ENCODE measurements around the gene HOXB7.

HOXB7 gene

DNA sequence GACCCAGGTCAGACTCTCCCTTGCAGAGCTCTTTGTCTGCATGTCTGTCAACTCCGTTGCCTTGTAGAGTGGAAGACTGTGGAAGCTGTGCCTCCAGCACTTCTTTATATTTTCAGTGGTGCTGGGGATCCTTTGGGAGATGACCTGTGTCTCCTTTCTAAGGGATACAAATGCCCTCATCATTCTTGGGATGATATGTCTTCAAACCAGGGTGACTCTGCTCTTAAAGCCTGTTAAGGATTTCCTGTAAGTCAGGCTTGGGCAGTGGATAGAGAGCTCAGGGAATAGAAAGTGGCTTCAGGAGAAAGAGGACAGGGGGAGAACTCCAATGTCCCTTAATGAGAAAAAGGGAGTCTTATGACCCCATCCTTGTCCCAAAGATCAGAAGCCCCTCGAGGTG lies 22.3 kb downstream of the HOXB7 start:
- Histone ChIP-seq H3K4me3 (ENCODE audit: insufficient read depth, low read depth, low read length, poor library complexity, severe bottlenecking) (no peak overlapping the region), H3K27me3 (replicated peaks; ENCODE audit: control insufficient read depth, insufficient read depth, low read length, poor library complexity, severe bottlenecking) (peaks cover 23% of the 10 kb centered on the region), H3K9me3 (ENCODE audit: control insufficient read depth, low read length) (no peaks in the 10 kb centered on the region), H3K4me1 (ENCODE audit: control insufficient read depth, insufficient read depth, low read length, poor library complexity, severe bottlenecking) (peaks cover 33% of the 10 kb centered on the region), H3K36me3 (ENCODE audit: control insufficient read depth, insufficient read depth, low read length) (no peaks in the 10 kb centered on the region), H3K27ac (ENCODE audit: insufficient read depth, low read length, poor library complexity, severe bottlenecking) (no peak overlapping the region)
- DNase-seq = no peak

DNA sequence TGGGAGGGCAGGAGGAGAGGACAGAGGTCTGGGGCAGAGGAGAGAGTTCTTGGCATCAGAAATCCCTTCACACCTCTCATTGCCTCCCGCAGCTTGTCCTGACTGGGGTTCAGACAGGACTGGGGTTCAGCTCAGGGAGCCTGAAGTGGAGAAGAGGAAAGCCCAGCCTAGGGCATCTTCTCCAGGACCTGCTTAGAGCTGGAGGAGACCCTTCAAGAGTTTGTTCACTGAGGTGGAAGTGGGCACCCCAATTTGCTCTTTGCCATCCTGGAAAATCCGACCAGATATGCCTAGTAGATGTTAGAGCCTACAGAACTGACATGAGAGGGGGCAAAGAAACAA lies 22.8 kb downstream of the HOXB7 start:
- Histone ChIP-seq H3K27ac (ENCODE audit: insufficient read depth, low read length, poor library complexity, severe bottlenecking) (no peak overlapping the region), H3K4me3 (ENCODE audit: insufficient read depth, low read depth, low read length, poor library complexity, severe bottlenecking) (no peak overlapping the region), H3K4me1 (ENCODE audit: control insufficient read depth, insufficient read depth, low read length, poor library complexity, severe bottlenecking) (peaks cover 28% of the 10 kb centered on the region), H3K9me3 (ENCODE audit: control insufficient read depth, low read length) (no peaks in the 10 kb centered on the region), H3K27me3 (replicated peaks; ENCODE audit: control insufficient read depth, insufficient read depth, low read length, poor library complexity, severe bottlenecking) (peaks cover 19% of the 10 kb centered on the region), H3K36me3 (ENCODE audit: control insufficient read depth, insufficient read depth, low read length) (no peaks in the 10 kb centered on the region)
- DNase-seq = no peak

DNA sequence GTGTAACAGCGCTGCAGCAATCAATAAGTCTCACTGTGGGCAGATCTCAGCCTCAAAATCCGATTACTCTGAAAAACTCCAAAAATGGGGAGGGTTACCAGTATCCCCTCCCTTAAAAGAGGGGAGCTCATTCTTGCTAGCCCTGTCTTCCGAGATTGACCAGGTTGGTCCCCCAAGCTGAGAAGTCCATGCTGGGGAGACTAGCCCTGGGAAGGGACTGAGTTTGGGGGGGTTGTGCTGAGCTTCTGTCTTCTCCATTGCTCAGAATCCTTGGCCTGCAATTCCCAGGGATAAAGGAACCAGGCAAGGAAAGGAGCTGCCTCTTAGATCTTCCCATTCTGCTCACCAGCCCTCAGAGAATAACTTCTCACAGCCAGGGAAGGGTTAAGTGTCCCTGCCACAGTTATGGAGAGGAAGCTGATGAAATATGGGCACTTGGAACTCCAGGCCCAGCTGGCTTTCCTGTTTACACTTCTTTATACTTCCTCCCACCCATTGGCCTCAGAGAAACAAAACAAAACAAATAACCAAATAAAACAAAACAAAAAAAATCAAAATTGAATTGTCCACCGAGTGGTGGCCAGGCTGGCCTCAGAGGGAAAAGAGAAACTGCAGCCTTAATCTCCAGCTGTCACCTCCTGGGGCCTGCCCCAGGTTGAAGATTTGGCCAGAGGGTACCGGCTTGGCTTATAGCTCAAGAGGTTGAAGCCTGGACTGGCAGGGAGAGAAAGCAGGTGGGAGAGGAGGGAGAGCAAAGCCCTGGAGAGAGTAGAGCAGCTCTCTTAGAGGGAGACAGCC lies 23.3 kb downstream of the HOXB7 start:
- H3K27ac ChIP-seq (ENCODE audit: insufficient read depth, low read length, poor library complexity, severe bottlenecking) = no peak overlapping the region

DNA sequence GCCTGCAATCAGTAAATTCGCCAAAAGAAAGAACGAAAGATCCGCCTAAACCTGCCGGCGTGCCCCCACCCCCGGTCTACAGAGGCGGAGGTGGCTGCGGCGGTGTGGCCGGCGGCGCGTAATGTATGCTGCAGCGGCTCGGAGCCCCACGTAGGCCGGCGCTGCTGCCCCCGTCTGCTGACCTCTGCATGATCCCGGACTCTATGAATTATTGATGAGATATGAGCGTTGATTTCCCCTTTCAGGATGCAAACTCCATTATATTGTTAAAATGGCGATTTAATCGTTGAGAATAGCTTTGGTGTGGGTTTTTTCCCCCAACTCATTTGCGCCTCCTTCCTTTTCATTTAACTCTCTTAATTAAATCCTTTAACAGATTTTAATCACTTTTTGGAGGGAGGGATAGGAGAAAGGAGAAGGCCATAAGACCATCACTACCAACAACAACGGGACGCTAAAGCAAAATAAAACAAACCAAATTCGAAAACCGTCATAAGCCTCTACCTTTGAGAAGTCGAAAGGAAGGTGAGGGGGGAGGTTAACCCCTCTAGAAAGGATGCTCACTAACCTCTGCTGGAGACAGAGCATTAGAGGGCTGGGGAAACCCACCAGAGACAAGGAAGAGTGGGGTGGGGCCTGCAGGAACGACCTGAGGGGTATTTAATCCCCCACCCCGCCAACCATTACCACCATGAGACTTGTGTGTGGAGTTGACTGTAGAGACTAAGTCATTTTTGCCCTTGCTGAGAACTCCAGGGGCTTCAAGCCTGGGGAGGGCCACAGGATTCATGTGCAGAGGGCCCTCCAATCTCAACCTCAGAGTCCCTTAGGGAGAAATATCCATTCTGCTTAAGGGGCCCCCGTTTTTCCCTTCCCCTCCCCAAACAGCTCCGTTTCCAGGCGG lies 24.2 kb downstream of the HOXB7 start:
- peak overlapping the region; percentile 64 for H3K4me3 ChIP-seq (ENCODE audit: insufficient read depth, low read depth, low read length, poor library complexity, severe bottlenecking)
- no peaks in the 10 kb centered on the region for H3K36me3 ChIP-seq (ENCODE audit: control insufficient read depth, insufficient read depth, low read length)
- peaks cover 17% of the 10 kb centered on the region for H3K4me1 ChIP-seq (ENCODE audit: control insufficient read depth, insufficient read depth, low read length, poor library complexity, severe bottlenecking)
- no peak for DNase-seq
- no peak overlapping the region for H3K27ac ChIP-seq (ENCODE audit: insufficient read depth, low read length, poor library complexity, severe bottlenecking)
- H3K9me3 ChIP-seq (ENCODE audit: control insufficient read depth, low read length) = no peaks in the 10 kb centered on the region
- H3K27me3 ChIP-seq (replicated peaks; ENCODE audit: control insufficient read depth, insufficient read depth, low read length, poor library complexity, severe bottlenecking) = peaks cover 16% of the 10 kb centered on the region

More for the DNA sequence above, 23.3 kb downstream of the HOXB7 start:
- Histone ChIP-seq H3K27me3 (replicated peaks; ENCODE audit: control insufficient read depth, insufficient read depth, low read length, poor library complexity, severe bottlenecking) (peaks cover 15% of the 10 kb centered on the region), H3K4me1 (ENCODE audit: control insufficient read depth, insufficient read depth, low read length, poor library complexity, severe bottlenecking) (peaks cover 22% of the 10 kb centered on the region), H3K36me3 (ENCODE audit: control insufficient read depth, insufficient read depth, low read length) (no peaks in the 10 kb centered on the region), H3K9me3 (ENCODE audit: control insufficient read depth, low read length) (no peaks in the 10 kb centered on the region), H3K4me3 (ENCODE audit: insufficient read depth, low read depth, low read length, poor library complexity, severe bottlenecking) (no peak overlapping the region)
- DNase-seq = no peak

DNA sequence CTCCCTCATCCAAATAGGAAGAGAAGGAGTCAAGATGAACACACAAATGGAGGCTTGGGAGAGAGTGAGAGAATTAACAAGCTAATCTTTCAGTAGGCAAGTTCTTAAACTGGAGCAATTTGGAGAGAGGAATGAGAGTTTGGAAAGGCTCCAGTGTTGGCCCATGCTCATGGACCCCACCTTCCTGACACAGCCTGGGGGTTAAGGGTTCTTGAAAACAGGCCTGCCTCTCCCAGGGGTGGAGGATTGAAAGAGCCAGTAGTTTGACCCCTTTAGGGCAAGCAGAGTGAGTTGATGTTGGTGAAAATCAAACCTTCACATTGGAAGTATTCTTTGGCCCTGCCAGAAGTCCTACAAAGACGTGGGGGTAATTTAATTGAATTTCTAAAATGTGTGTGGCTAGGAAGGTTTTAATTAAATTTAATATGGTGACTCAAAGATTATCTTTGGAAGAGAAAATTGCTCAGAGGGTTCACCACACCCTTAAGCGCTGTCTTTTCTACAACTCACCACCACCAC lies 26.5 kb downstream of the HOXB7 start:
- Histone ChIP-seq H3K27me3 (replicated peaks; ENCODE audit: control insufficient read depth, insufficient read depth, low read length, poor library complexity, severe bottlenecking) (peaks cover 32% of the 10 kb centered on the region), H3K27ac (ENCODE audit: insufficient read depth, low read length, poor library complexity, severe bottlenecking) (no peak overlapping the region), H3K4me3 (ENCODE audit: insufficient read depth, low read depth, low read length, poor library complexity, severe bottlenecking) (no peak overlapping the region), H3K9me3 (ENCODE audit: control insufficient read depth, low read length) (no peaks in the 10 kb centered on the region), H3K4me1 (ENCODE audit: control insufficient read depth, insufficient read depth, low read length, poor library complexity, severe bottlenecking) (peaks cover 19% of the 10 kb centered on the region), H3K36me3 (ENCODE audit: control insufficient read depth, insufficient read depth, low read length) (no peaks in the 10 kb centered on the region)
- DNase-seq = no peak

DNA sequence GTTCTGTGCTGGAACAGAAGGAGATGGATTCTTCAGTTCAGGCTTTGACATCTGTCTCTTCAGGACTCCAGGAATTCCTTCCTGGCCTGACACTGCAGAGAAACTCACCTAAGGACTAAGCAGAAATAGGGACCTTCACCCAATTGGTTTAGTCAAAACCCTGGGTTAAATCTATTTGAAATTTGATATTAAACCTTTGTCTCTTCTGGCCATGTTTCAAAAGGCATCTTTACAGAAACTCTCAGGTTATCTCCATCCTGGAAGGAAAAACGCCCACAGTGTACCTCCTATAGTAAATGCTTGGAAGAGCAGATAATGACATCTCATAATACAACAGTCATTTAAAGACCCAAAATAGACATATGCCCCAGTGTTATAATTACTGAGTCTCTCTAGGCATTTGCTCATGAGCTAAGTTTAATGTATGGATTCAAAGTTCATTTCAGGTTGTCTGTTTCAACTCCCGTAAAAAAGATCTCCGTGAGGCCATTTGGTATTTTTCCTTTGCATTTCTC lies 27.1 kb downstream of the HOXB7 start:
- no peaks in the 10 kb centered on the region for H3K36me3 ChIP-seq (ENCODE audit: control insufficient read depth, insufficient read depth, low read length)
- H3K27me3 ChIP-seq (replicated peaks; ENCODE audit: control insufficient read depth, insufficient read depth, low read length, poor library complexity, severe bottlenecking) = peaks cover 32% of the 10 kb centered on the region
- H3K27ac ChIP-seq (ENCODE audit: insufficient read depth, low read length, poor library complexity, severe bottlenecking) = no peak overlapping the region
- H3K4me3 ChIP-seq (ENCODE audit: insufficient read depth, low read depth, low read length, poor library complexity, severe bottlenecking) = no peak overlapping the region
- no peaks in the 10 kb centered on the region for H3K9me3 ChIP-seq (ENCODE audit: control insufficient read depth, low read length)
- no peak for DNase-seq
- peaks cover 24% of the 10 kb centered on the region for H3K4me1 ChIP-seq (ENCODE audit: control insufficient read depth, insufficient read depth, low read length, poor library complexity, severe bottlenecking)

DNA sequence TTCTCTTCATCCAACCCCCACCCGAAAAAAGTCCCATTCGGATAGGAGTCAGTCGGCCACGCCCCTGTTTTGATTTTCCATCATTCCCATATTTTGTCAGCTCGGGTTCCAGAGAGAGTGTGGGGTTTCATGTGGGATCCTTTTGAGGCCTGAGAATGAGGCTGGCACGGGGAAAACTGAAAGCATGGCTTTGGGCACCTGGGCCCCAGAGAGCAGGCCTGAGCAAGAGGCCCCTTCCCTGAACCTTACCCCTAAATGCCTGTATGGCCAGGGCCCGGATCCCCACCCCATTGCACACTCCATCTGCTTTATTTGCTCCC lies 28.1 kb downstream of the HOXB7 start:
- Histone ChIP-seq H3K4me3 (ENCODE audit: insufficient read depth, low read depth, low read length, poor library complexity, severe bottlenecking) (no peak overlapping the region), H3K27ac (ENCODE audit: insufficient read depth, low read length, poor library complexity, severe bottlenecking) (no peak overlapping the region)

DNA sequence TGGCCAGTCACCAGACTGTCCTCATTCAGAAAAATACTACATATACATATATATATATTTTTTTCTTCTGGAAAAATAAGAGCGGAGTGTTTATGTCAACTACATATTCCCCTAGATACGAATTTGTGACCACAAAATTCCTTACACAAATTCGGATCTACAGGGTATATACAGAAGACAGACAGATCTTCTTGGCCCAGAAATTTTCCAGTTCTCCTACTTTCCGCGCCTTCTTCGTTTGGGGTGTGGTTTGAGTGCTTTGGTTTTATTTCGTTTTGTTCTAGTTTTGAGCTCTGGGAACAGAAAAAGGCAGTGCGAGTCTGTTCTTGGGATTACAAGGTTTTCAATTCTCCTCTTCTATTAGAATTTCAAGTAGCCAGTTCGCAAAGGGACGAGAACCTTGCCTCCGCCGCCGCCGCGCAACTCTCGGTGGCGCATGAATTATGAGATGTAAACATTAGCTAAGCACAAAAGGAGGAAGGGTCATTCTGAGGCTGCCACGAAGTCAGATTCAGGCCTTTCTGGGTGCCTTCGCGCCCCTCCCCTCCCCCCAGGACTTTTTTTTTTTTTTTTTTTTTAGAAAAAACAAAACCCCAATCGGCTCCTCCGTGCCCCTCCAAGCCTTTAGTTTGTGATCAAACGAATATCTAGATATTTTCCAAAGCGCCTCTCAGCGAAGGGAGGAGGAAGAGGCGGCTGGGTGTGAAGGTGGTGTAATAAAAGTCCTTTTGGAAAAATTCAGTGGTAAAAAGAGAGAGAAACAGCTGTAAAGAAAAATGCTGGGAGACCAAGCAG lies 30.9 kb downstream of the HOXB7 start:
- DNase-seq = no peak
- Histone ChIP-seq H3K27me3 (replicated peaks; ENCODE audit: control insufficient read depth, insufficient read depth, low read length, poor library complexity, severe bottlenecking) (peaks cover 24% of the 10 kb centered on the region), H3K27ac (ENCODE audit: insufficient read depth, low read length, poor library complexity, severe bottlenecking) (no peak overlapping the region), H3K4me3 (ENCODE audit: insufficient read depth, low read depth, low read length, poor library complexity, severe bottlenecking) (no peak overlapping the region), H3K4me1 (ENCODE audit: control insufficient read depth, insufficient read depth, low read length, poor library complexity, severe bottlenecking) (peaks cover 23% of the 10 kb centered on the region), H3K9me3 (ENCODE audit: control insufficient read depth, low read length) (no peaks in the 10 kb centered on the region), H3K36me3 (ENCODE audit: control insufficient read depth, insufficient read depth, low read length) (no peaks in the 10 kb centered on the region)

More for the DNA sequence above, 28.1 kb downstream of the HOXB7 start:
- no peaks in the 10 kb centered on the region for H3K9me3 ChIP-seq (ENCODE audit: control insufficient read depth, low read length)
- DNase-seq = no peak
- H3K4me1 ChIP-seq (ENCODE audit: control insufficient read depth, insufficient read depth, low read length, poor library complexity, severe bottlenecking) = peaks cover 26% of the 10 kb centered on the region
- peaks cover 32% of the 10 kb centered on the region for H3K27me3 ChIP-seq (replicated peaks; ENCODE audit: control insufficient read depth, insufficient read depth, low read length, poor library complexity, severe bottlenecking)
- no peaks in the 10 kb centered on the region for H3K36me3 ChIP-seq (ENCODE audit: control insufficient read depth, insufficient read depth, low read length)

DNA sequence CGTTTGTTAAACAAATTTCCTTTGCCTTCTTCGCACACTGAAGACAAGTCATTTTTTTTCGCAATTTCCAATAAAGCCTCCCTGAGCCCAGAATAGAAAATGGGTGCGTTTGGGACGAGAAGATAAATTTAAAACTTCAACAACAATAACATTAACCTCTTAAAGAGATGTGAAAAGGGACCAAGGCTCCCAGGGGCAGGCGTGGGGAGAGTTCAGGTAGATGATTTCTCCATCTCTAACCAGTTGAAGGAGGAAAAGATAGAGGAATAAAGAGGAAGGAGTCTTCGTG lies 31.4 kb downstream of the HOXB7 start:
- H3K4me3 ChIP-seq (ENCODE audit: insufficient read depth, low read depth, low read length, poor library complexity, severe bottlenecking) = peak overlapping the region; percentile 81
- peaks cover 24% of the 10 kb centered on the region for H3K27me3 ChIP-seq (replicated peaks; ENCODE audit: control insufficient read depth, insufficient read depth, low read length, poor library complexity, severe bottlenecking)
- H3K9me3 ChIP-seq (ENCODE audit: control insufficient read depth, low read length) = no peaks in the 10 kb centered on the region
- no peak for DNase-seq
- no peak overlapping the region for H3K27ac ChIP-seq (ENCODE audit: insufficient read depth, low read length, poor library complexity, severe bottlenecking)
- H3K4me1 ChIP-seq (ENCODE audit: control insufficient read depth, insufficient read depth, low read length, poor library complexity, severe bottlenecking) = peaks cover 21% of the 10 kb centered on the region
- no peaks in the 10 kb centered on the region for H3K36me3 ChIP-seq (ENCODE audit: control insufficient read depth, insufficient read depth, low read length)
